NCI-H1105 (cell line): ENCODE results near the gene ESRRG.
A peak's percentile ranks its signal among the peaks of the same experiment; 100 is the strongest.
"Not testable (repeated sequence)": the region's sequence is repeated elsewhere in the genome, so short reads cannot be mapped to it uniquely, and the experiment has no call there.

ENCODE experiments used
- DNase-seq: peaks from one replicate; lab custom pipeline; 2025; lab: John Stamatoyannopoulos, UW

The ESRRG gene

GRCh38 chr1:216704065-216704464, 19.2 kb downstream of the ESRRG start:
- not testable (repeated sequence) for DNase-seq

DNA sequence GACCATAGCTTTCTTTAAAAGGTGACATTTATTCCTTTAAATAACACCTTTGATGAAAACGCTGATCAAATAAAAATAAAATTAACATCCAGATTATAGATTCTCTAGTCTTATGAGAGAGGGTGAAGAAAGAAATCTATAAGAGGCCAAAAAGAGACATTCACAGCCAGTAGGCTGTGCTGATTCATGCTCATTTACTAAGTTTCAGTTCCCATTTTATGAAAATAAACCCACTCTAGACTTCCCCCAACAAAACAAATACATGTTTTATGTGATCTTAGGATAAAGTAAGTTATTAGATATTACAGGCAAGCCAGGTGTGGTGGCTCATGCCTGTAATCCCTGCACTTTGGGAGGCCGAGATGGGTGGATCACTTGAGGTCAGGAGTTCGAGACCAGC, 21.1 kb downstream of the ESRRG start:
- no peak for DNase-seq

- no peak for DNase-seq
Measured at GRCh38 chr1:216700779-216701178, 22.4 kb downstream of the ESRRG start.

DNA sequence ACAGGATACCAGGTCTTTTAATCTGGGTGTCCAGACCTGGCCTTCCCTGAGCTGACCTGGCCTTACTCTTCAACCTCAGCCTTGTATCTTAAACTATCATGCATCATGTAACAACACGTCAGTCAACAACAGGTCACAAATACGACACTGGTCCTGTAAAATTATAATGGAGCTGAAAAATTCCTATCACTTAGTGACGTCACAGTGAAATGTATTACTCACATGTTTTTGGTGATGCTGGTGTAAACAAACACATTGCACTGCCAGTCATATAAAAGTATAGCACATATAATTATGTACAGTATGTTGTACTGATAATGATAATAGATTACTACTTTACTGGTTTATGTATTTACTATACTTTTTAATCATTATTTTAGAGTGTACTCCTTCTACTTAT, 31.5 kb downstream of the ESRRG start:
- no peak for DNase-seq

DNA sequence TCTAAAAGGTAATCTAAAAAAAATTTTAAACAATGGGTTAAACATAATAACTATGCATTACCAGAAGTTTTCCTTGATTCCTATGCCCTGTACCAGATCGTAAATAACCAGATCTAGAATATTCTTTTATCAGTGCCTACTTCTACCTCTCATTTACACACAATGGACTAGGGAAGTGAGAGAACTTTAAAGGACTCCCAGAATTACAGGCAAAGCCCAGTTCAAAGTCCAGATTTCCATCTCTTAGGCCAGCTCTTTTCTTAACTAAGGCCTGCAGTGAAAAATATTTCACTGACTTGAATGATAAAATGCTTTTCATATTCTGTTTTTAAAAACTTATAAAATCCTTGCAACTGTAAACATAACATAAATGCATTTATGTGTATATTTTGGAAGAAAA, 32.6 kb downstream of the ESRRG start:
- DNase-seq, result no peak

GRCh38 chr1:216688127-216688657, 35.0 kb downstream of the ESRRG start:
- no peak for DNase-seq

GRCh38 chr1:216686860-216687766, 36.1 kb downstream of the ESRRG start:
- DNase-seq, result no peak

DNA sequence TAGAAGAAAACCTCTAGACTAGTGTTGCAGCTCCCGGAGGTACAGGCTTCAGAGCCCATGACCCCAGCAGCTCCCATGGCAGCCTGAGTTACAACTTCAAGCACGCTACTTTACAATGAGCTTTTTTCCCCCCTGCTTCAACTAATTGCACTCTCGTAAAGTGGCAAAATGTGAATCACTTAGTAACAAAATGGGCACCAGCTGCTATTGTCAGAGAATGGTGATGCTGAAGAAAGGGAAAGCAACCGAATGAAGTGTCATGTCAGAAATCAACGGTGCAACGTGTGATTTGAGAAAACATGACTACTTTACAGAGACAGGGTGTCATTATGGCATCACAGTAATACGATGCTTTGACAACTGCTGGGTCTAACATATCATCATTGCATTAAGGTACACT, 40.5 kb downstream of the ESRRG start:
- peak; percentile 74 for DNase-seq

- no peak for DNase-seq
Measured at GRCh38 chr1:216679108-216679507, 44.1 kb downstream of the ESRRG start.

GRCh38 chr1:216670118-216670883, 52.9 kb downstream of the ESRRG start:
- DNase-seq, result no peak

DNA sequence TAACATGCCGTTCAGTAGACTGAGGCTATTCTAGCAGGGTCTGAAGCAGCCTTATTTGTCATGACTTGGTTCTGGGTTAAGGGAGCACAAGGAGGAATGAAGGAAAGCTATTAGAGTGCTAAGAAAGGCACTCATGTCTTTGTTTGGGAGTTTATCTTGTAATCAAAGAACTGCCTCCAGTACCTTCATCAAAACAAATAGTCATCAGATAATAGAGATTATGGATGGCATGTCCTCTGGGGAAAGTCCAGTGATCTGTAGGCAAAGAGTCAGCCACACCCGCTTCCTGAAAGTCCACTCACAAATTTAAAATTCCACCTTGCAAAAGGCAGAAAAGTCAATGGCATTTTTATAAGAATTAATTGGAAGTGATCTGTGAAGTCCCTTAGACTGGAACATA, 56.8 kb downstream of the ESRRG start:
- no peak for DNase-seq

GRCh38 chr1:216665856-216666255, 57.4 kb downstream of the ESRRG start:
- no peak for DNase-seq

DNA sequence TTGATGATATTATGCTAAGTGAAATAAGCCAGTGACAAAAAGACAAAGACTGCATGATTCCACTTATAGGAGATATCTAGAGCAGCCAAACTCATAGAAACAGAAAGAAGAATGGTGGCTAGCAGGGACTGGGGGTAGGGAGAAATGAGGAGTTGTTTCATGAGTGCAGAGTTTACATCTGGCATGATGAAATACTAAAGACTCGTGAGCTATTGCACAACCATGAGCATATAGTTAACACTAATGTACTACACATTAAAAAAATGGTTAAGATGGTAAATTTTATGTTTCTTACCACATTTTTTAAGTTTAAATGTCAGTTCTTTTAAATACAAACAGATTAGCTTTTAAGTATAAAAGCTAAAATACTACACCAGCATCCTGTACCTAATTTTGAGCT, 57.8 kb downstream of the ESRRG start:
- no peak for DNase-seq

DNA sequence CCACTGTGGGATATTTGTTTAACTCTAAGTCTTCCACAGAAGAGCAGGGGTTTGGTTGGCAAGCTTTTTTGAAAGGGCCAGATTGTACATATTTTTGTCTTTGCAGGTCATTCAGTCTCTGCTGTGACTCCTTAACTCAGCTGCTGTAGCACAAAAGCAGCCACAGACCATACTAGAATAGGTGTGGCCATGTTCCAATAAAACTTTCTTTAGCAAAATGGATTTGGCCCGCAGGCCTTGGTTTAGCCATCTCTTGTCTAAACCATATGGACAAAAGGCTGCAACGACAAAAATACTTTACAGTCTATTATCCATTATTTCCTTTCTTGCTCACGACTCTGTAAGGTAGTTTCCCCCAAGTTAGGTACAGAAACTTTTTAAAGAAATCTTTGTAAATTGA, 60.5 kb downstream of the ESRRG start:
- no peak for DNase-seq

DNA sequence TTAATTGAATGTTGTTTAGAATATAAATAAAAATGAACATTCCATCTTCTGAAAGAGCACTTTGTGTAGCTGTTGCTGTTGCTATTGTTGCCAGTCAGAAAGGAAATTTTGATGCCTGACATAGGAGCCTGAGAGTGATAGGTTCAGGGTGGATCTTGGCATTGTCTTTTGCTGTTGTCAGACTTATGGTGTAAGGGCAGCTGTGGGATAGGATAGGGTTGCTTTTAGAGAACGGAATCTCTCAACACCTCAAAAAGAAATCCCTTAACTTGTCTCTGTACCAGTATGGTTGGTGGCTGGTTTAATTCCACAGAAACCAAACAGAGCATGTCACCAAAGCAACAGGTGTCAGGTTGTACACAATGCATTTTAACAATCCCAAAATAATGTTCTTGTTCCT, 62.7 kb downstream of the ESRRG start:
- DNase-seq, result no peak

DNA sequence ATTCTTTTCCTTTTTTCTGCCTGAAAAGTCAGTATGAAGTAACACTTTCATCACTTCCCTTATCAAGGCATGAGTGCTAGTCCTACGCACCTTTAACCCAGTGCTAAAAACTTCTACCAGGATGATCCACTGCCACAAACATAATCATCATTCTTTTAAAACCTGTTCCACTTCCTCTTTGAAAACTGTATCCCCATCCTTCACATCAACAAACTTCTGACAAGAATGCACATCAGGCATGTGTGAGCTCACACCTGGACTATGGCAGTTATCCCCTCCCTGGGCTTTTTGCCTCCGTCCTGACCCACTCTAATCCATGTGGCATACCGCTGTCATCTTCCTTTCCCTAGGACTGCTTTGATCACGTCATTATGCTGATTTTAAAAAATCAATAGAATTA, 70.2 kb downstream of the ESRRG start:
- no peak for DNase-seq

GRCh38 chr1:216651826-216652418, 71.3 kb downstream of the ESRRG start:
- DNase-seq, result no peak

- no peak for DNase-seq
Measured at GRCh38 chr1:216643176-216643575, 80.1 kb downstream of the ESRRG start.

GRCh38 chr1:216641669-216642460, 81.4 kb downstream of the ESRRG start:
- DNase-seq, result no peak

DNA sequence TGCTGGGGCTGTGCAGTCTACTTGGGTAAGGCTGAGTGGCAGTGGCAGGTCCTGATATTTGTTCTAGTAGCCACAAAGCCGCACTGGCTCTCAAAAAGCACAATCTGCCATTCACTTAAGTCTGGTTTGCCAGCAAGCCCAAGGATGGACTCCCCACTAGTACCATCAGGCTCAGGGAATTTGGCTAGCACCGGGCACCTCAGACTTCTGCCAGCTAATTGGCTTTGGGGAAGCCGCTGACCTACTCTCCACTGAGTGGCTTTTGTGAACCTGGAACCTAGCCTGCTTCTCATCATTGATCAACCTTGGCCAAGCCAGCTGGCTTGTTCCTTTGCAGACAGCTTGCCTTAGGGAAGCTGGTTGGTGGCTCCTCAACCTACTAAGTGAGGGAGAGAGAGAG, 83.1 kb downstream of the ESRRG start:
- DNase-seq, result no peak

GRCh38 chr1:216632980-216633379, 90.2 kb downstream of the ESRRG start:
- no peak for DNase-seq

DNA sequence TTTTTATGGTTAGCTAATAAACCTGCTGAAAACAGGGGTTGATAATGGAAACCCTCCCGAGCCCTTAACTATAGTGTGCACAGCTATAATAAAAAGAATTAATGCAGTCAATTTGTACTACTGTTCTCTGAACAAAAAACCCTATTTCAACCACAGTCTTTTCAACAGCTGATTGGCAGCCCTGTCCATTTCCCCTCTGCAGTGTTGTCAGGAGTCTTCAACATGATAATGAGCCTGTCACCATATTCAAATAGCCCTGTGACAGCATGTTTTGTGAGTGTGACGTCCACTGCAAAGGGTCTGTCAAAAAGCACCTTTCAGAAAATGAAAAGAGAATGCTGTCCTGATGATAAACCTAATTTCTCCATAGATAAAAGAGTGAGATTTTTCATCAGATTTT, 92.7 kb downstream of the ESRRG start:
- DNase-seq, result no peak
